Measurements from ENCODE around the gene COL11A1.
"Not testable (repeated sequence)": the region's sequence is repeated elsewhere in the genome, so short reads cannot be mapped to it uniquely, and the experiment has no call there.

Gene COL11A1

GRCh38 chr1:103075316-103076000, 32.9 kb downstream of the COL11A1 start:
- DNase-seq, result no peak

GRCh38 chr1:103074224-103074623, 34.1 kb downstream of the COL11A1 start:
- DNase-seq, result no peak

- DNase-seq, result no peak
Observed at GRCh38 chr1:103069201-103069600, 39.1 kb downstream of the COL11A1 start.

- no peak for DNase-seq
Observed at GRCh38 chr1:103063921-103064320, 44.4 kb downstream of the COL11A1 start.

- DNase-seq, result no peak
Observed at GRCh38 chr1:103058391-103058790, 49.9 kb downstream of the COL11A1 start.

GRCh38 chr1:103056423-103056822, 51.9 kb downstream of the COL11A1 start:
- no peak for DNase-seq

GRCh38 chr1:103028110-103028509, 80.2 kb downstream of the COL11A1 start:
- DNase-seq, result not testable (repeated sequence)

- no peak for DNase-seq
Observed at GRCh38 chr1:103025858-103026409, 82.4 kb downstream of the COL11A1 start.

- DNase-seq, result no peak
Observed at GRCh38 chr1:103024051-103024450, 84.3 kb downstream of the COL11A1 start.

- DNase-seq, result no peak
Observed at GRCh38 chr1:103002005-103002404, 106.3 kb downstream of the COL11A1 start.

GRCh38 chr1:102978874-102979273, 129.4 kb downstream of the COL11A1 start:
- DNase-seq, result no peak

GRCh38 chr1:102977292-102977691, 131.0 kb downstream of the COL11A1 start:
- no peak for DNase-seq

- peak; percentile 54 for DNase-seq
Observed at GRCh38 chr1:102970496-102971078, 137.7 kb downstream of the COL11A1 start.

GRCh38 chr1:102967786-102968185, 140.5 kb downstream of the COL11A1 start:
- DNase-seq, result no peak

GRCh38 chr1:102961549-102961948, 146.8 kb downstream of the COL11A1 start:
- DNase-seq, result no peak

- no peak for DNase-seq
Observed at GRCh38 chr1:102954576-102954975, 153.7 kb downstream of the COL11A1 start.

- DNase-seq, result no peak
Observed at GRCh38 chr1:102952400-102952799, 155.9 kb downstream of the COL11A1 start.

GRCh38 chr1:102942324-102942723, 166.0 kb downstream of the COL11A1 start:
- no peak for DNase-seq

GRCh38 chr1:102941366-102941947, 166.9 kb downstream of the COL11A1 start:
- DNase-seq, result no peak

GRCh38 chr1:102937401-102937800, 170.9 kb downstream of the COL11A1 start:
- DNase-seq, result no peak

- DNase-seq, result peak; percentile 46
Observed at GRCh38 chr1:102933362-102933761, 175.0 kb downstream of the COL11A1 start.

GRCh38 chr1:102919659-102920058, 188.7 kb downstream of the COL11A1 start:
- DNase-seq, result no peak

GRCh38 chr1:102901996-102902395, 206.3 kb downstream of the COL11A1 start:
- DNase-seq, result no peak

GRCh38 chr1:102899935-102900334, 208.4 kb downstream of the COL11A1 start:
- no peak for DNase-seq
